Pancreas (tissue), 10 donors: Measurements from ENCODE around the gene BFAR. TPM values are rescaled to one million over a fixed set of nuclear protein-coding genes. Genes with fewer than 3 reads are reported as not detected.
"Not testable (repeated sequence)": the region's sequence is repeated elsewhere in the genome, so short reads cannot be mapped to it uniquely, and the experiment has no call there.

ENCODE experiments used
- ATAC-seq, 4 donors: fragments of 200-7000 bp; cut with Tn5 transposase; one replicate each; pipeline versions ENCODE4 v1.8.0 to v1.9.1; 2020; ENCODE audit warnings: mild to moderate bottlenecking in 4 of 4, moderate library complexity in 4 of 4
- DNase-seq, 6 donors: peaks; one replicate each; pipeline ENCODE4 v3.0.0-alpha.2; 2020
- FAIRE-seq: peaks from 2 replicates; lab custom pipeline; 2012; peaks lifted over from hg19 to GRCh38; lab: Jason Lieb, UNC
- H3K27ac ChIP-seq, 4 donors: fragments of 200-600 bp; sonication (generic); 1 replicate in 3 of 4; 2 replicates in 1 of 4; pipeline versions ENCODE4 v1.5.0 to v1.8.0; 2020
- H3K27me3 ChIP-seq, 4 donors: fragments of 200-600 bp; one replicate each; pipeline ENCODE4 v1.8.0; 2021
- H3K36me3 ChIP-seq, 3 donors: fragments of 200-600 bp; sonication (generic) in 1 of 3; one replicate each; pipeline versions ENCODE4 v1.5.0 to v1.8.0; 2020 to 2021
- H3K4me1 ChIP-seq, 3 donors: fragments of 200-600 bp; one replicate each; pipeline ENCODE4 v1.8.0; 2021
- H3K4me3 ChIP-seq, 4 donors: fragments of 200-600 bp; sonication (generic) in 2 of 4; one replicate each; pipeline versions ENCODE4 v1.5.0 to v1.8.0; 2020 to 2021
- H3K9me3 ChIP-seq, 4 donors: fragments of 200-600 bp; one replicate each; pipeline ENCODE4 v1.8.0; 2021
- WGBS, 2 donors: extraction: QIAGEN DNeasy Blood & Tissue Kit; methylation state at CpG; one replicate each; pipeline ENCODE4 v1.1.7; 2013; 5-methylcytosine and 5-hydroxymethylcytosine counted together
- intact Hi-C, 3 donors: fragments of 100-400 bp; cut with DNase I; formaldehyde crosslinking; loops; one replicate each; pipeline versions ENCODE4 v1.11.1 to v1.14.2; 2022
- polyA plus RNA-seq, 2 donors: library from polyadenylated mRNA; stranded (reverse); fragments of 200-250 nt; gene quantifications; one replicate each; pipeline ENCODE4 v1.2.3, GENCODE V29; 2013
- total RNA-seq, 6 donors: library from RNA; stranded (reverse); fragmentation: NEBNext Ultra II Directional in 4 of 6; extraction: Animal tissue kit (Norgen Biotek cat#: 25700) in 4 of 6; gene quantifications; one replicate each; pipeline versions ENCODE4 v1.2.1 to v1.2.4, GENCODE V29; 2021 to 2023
- TF ChIP-seq, protein P1 (sequence below), 4 donors: fragments of 200-600 bp; sonication (generic) in 3 of 4; IDR thresholded peaks; one replicate each; pipeline versions ENCODE4 v1.5.0 to v1.8.0; 2021; ENCODE audit warnings: antibody characterized with exemption in 4 of 4
- donor health status: healthy with polysubstance abuse.
- donor health status: DM: no; HTN: no; CAD: no; lungs with moderate emphysema.
- donor health status: DM: no; HTN: no; CAD: no.
- donor health status: control.
- donor health status: control.
- donor health status: Bipolar disorder and iron deficiency.
- donor health status: DM: yes; HTN: yes; CAD: no.
- donor health status: DM: no; HTN: no; CAD: no.
- donor health status: DM: no; HTN: no; CAD: no.
- donor health status: DM: yes; HTN: yes; CAD: no.

BFAR gene
- total and polyA plus RNA-seq, 8 donors = 26.6 to 55.6 (median 39.6) TPM

DNA sequence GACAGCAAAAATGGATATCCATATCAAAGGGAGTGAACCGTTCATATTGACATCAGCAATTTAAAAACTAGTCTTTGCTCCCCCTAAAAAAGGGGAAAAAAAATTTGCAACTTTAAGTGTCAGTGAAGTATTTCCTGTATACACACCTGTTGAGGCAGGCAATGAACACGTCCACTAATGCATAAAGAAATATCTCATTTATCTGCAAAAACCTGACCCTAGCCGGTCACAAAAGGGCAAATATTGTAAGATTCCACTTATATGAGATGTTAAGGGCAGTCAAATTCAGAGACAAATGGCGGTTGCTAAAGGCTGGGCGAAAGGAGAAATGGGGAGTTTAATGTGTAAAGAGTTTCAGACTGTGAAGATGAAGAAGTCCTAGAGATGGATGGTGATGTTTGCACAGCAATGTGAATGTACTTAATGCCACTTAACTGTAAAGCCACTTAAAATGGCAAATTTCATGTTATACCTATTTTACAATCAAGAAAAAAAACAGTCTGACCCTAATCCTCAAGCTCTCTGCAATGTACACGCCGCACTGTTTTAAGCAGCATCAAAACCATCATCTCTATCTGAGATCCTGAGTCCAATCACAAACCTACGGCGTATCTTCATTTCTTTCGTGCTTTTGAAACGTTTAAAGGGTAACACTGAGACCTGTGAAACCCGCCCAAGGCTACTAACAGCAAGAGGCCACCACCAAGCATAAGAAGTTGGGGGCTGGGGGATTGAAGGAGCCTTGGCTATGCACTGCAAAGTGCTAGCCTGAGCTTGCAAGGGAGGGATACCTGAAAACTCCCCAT is 3.7 kb upstream of the BFAR start:
- intact Hi-C loops = no loop called here
- FAIRE-seq (no peak), DNase-seq (no peak), ATAC-seq (no peak)
- Histone ChIP-seq H3K4me1 (peaks cover 4 to 11% (median 10%) of the 10 kb centered on the region in 3 donors), H3K27ac (no peak overlapping the region), H3K27me3 (no peaks in the 10 kb centered on the region), H3K36me3 (peaks cover 0 to 14% (median 0%) of the 10 kb centered on the region in 3 donors), H3K4me3 (peak overlapping the region; percentile 79 to 92 (median 90)), H3K9me3 (no peaks in the 10 kb centered on the region)
- WGBS, 2 donors = 45 to 49% methylated on average over 12 of the region's 12 CpGs
- TF ChIP-seq, protein P1, sequence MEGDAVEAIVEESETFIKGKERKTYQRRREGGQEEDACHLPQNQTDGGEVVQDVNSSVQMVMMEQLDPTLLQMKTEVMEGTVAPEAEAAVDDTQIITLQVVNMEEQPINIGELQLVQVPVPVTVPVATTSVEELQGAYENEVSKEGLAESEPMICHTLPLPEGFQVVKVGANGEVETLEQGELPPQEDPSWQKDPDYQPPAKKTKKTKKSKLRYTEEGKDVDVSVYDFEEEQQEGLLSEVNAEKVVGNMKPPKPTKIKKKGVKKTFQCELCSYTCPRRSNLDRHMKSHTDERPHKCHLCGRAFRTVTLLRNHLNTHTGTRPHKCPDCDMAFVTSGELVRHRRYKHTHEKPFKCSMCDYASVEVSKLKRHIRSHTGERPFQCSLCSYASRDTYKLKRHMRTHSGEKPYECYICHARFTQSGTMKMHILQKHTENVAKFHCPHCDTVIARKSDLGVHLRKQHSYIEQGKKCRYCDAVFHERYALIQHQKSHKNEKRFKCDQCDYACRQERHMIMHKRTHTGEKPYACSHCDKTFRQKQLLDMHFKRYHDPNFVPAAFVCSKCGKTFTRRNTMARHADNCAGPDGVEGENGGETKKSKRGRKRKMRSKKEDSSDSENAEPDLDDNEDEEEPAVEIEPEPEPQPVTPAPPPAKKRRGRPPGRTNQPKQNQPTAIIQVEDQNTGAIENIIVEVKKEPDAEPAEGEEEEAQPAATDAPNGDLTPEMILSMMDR (IDR thresholded peaks at IDR 0.05) = no peak

DNA sequence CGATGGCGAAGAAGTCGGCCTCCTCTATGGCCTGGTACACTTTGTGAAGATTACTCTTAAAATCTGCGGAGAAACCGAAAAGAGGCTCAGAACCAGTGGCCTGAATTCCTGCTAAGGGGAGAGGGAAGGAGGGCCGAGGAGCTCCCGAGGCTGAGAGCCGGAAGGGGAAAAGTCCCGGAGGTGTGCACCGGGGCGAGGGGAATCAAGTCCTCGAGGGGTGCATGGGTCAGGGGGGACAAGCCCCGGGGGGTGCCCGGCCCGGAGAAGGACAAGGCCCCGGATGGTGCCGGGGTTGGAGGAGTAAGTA is 3.2 kb upstream of the BFAR start:
- ATAC-seq = no peak

DNA sequence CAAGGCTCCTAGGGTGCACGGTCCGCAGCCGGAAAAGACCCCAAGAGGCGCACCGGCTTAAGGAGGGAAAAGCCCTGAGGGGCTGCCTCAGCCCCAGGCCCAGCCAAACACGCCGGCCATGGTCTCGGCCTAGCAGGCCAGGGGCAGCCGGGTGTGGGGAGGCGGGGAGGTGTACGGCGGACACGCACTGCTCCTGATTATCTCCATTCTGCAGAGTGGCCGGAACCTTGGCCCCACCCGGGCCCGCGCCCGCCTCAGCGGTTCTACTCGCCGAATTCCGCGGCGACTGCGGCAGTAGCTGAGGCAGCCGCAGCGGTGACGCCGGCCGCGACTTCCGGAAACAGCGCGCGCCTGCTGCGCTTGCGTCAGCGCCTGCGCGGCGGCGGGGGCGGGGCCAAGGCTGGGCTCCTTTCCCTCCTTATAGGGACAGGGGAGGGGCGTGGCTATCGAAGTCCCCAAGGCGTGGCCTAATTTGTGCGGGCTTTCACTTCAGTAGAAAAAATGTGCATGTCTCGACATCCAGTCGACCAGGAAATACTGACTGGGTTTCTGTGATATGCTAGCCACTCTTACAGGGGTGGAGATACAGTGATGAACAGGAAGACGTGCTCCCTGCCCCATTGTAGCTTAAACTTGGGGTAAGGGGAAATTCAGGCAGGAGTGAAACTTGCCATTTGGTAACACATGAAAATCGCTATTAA is 2.7 kb upstream of the BFAR start, which contains the start of gene PARN:
TSS of gene PARN (minus strand) at position 342 of the 701 bp plus-strand sequence. CDS start at position 207, 135 bp downstream.
- DNase-seq (peak; percentile 97 to 99 (median 98)), FAIRE-seq (no peak), ATAC-seq (peak; percentile 80 to 86 (median 82))
- intact Hi-C loops = no loop called here
- H3K9me3 ChIP-seq = no peaks in the 10 kb centered on the region
- TF ChIP-seq, protein P1 (IDR thresholded peaks at IDR 0.05) = no peak
- 0 to 1% methylated on average over 50 to 51 of the region's 51 CpGs for WGBS, 2 donors
- H3K27me3 ChIP-seq = no peaks in the 10 kb centered on the region
- H3K36me3 ChIP-seq = peaks cover 0 to 7% (median 0%) of the 10 kb centered on the region in 3 donors
- H3K4me1 ChIP-seq = peaks cover 7 to 19% (median 18%) of the 10 kb centered on the region in 3 donors
- H3K4me3 ChIP-seq = peak within 1 kb of the TSS; percentile 79 to 92 (median 90)
- peak within 1 kb of the TSS; percentile 71 to 89 (median 78) for H3K27ac ChIP-seq

More for the DNA sequence above, 3.2 kb upstream of the BFAR start:
- Histone ChIP-seq H3K9me3 (no peaks in the 10 kb centered on the region), H3K4me1 (peaks cover 4 to 16% (median 15%) of the 10 kb centered on the region in 3 donors), H3K27me3 (no peaks in the 10 kb centered on the region), H3K4me3 (peak overlapping the region; percentile 79 to 92 (median 90)), H3K36me3 (peaks cover 0 to 12% (median 0%) of the 10 kb centered on the region in 3 donors), H3K27ac (peak overlapping the region; percentile 71 to 89 (median 78))
- TF ChIP-seq, protein P1 (IDR thresholded peaks at IDR 0.05) = no peak
- no peak for DNase-seq
- no peak for FAIRE-seq
- intact Hi-C loops = no loop called here
- 0 to 1% methylated on average over 17 of the region's 17 CpGs for WGBS, 2 donors

DNA sequence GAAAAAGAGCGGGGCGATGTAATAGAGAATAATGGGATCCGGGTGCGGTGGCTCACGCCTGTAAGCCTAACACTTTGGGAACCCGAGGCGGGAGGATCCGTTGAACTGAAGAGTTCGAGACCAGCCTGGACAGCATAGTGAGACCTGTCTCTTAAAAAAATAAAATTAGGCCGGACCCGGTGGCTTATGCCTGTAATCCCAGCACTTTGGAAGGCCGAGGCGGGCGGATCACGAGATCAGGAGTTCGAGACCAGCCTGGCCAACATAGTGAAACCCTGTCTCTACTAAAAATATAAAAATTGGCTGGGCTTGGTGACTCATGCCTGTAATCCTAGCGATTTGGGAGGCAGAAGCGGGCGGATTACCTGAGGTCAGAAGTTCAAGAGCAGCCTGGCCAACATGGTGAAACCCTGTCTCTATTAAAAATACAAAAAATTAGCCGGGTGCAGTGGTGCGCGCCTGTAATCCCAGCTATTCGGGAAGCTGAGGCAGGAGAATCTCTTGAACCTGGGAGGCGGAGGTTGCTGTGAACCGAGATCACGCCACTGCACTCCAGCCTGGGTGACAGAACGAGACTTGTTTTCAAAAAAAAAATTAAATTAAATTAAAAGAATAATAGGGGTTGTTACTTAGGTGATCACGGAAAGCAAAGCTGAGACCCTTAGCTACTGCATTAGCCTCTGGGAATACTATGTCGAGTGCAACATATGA is 2.0 kb upstream of the BFAR start:
- peak in 3 of 6 donors; percentile 25 to 31 (median 26) for DNase-seq
- intact Hi-C loops = not testable (repeated sequence)
- WGBS, 2 donors = 79 to 82% methylated on average over 29 of the region's 29 CpGs

DNA sequence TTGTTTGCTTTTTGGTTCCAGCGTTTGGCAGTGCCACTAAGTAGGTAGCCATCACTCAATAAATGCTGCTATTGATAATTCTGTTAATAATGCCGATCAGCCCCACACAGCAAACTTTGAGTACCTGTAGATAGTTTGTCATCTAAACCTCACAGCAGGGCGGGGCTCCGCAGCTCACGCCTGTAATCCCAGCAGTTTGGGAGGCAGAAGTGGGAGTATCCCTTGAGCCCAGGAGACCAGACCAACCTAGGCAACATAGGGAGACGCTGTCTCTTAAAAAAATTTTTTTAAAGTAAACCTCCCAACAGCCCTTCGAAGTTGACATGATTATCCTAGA is 1.6 kb downstream of the BFAR start:
- H3K27ac ChIP-seq = no peak overlapping the region
- TF ChIP-seq, protein P1 (IDR thresholded peaks at IDR 0.05) = no peak
- no peak for DNase-seq
- H3K9me3 ChIP-seq = no peaks in the 10 kb centered on the region
- 58 to 60% methylated on average over 7 of the region's 7 CpGs for WGBS, 2 donors
- no peaks in the 10 kb centered on the region for H3K36me3 ChIP-seq
- peaks cover 3 to 22% (median 8%) of the 10 kb centered on the region in 3 donors for H3K4me1 ChIP-seq
- no peak for FAIRE-seq
- ATAC-seq = no peak
- peak overlapping the region in 3 of 4 donors; percentile 89 to 99 (median 99) for H3K4me3 ChIP-seq
- intact Hi-C loops = no loop called here
- H3K27me3 ChIP-seq = no peaks in the 10 kb centered on the region

More for the DNA sequence above, 2.0 kb upstream of the BFAR start:
- FAIRE-seq, H3K9me3 ChIP-seq, H3K36me3 ChIP-seq, ATAC-seq, H3K27me3 ChIP-seq: not testable (repeated sequence)
- Histone ChIP-seq H3K4me1 (peaks cover 7 to 19% (median 18%) of the 10 kb centered on the region in 3 donors), H3K27ac (peak overlapping the region; percentile 71 to 89 (median 78)), H3K4me3 (peak overlapping the region in 3 of 4 donors; percentile 79 to 92 (median 90))
